ENCODE measurements around the gene FARP1. TPM values are rescaled to one million over a fixed set of nuclear protein-coding genes. Genes with fewer than 3 reads are reported as not detected.
"Not testable (repeated sequence)": the region's sequence is repeated elsewhere in the genome, so short reads cannot be mapped to it uniquely, and the experiment has no call there.

The FARP1 gene
- total RNA-seq, 1 experiment from 2014 or later: not detected

DNA sequence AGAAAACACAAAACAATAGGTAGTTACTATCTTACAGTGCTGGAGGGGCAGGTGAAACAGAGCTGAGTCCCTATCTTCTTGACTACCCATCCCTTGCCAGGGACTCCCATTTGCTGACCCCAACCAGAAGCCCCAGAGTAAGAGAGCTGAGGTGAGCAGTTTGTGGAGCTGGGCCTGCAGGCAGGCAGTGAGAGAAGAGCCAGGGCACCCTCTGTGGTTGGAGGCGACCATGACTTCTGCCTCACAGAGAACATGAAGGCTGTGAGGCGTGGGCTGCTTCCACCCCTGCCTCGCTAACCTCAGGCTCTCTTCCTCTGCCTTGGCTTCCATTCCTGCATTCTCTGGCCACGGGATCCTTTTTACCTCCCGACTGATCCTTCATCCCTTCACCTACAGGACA, 81.7 kb downstream of the FARP1 start:
- Histone ChIP-seq H3K9me2 (replicated peaks; ENCODE audit: insufficient read depth, low read length) (no peaks in the 10 kb centered on the region), H2AFZ (ENCODE audit: low read length) (no peak overlapping the region), H3K27me3 (ENCODE audit: low read length) (no peaks in the 10 kb centered on the region), H3K4me2 (ENCODE audit: low read depth, low read length, poor library complexity, severe bottlenecking) (no peak overlapping the region), H4K20me1 (ENCODE audit: insufficient read depth, low read depth, low read length) (no peaks in the 10 kb centered on the region), H3K36me3 (ENCODE audit: insufficient read depth, low read length) (no peaks in the 10 kb centered on the region), H3K79me2 (ENCODE audit: low read length) (no peaks in the 10 kb centered on the region), H3K9ac (ENCODE audit: low read length) (no peak overlapping the region), H3K4me3 (ENCODE audit: low read length) (no peak overlapping the region), H3K9me3 (ENCODE audit: low read length) (no peaks in the 10 kb centered on the region), H3K4me1 (ENCODE audit: low read length) (no peaks in the 10 kb centered on the region), H3K27ac (ENCODE audit: low read length) (no peak overlapping the region)
- DNase-seq: no peak

DNA sequence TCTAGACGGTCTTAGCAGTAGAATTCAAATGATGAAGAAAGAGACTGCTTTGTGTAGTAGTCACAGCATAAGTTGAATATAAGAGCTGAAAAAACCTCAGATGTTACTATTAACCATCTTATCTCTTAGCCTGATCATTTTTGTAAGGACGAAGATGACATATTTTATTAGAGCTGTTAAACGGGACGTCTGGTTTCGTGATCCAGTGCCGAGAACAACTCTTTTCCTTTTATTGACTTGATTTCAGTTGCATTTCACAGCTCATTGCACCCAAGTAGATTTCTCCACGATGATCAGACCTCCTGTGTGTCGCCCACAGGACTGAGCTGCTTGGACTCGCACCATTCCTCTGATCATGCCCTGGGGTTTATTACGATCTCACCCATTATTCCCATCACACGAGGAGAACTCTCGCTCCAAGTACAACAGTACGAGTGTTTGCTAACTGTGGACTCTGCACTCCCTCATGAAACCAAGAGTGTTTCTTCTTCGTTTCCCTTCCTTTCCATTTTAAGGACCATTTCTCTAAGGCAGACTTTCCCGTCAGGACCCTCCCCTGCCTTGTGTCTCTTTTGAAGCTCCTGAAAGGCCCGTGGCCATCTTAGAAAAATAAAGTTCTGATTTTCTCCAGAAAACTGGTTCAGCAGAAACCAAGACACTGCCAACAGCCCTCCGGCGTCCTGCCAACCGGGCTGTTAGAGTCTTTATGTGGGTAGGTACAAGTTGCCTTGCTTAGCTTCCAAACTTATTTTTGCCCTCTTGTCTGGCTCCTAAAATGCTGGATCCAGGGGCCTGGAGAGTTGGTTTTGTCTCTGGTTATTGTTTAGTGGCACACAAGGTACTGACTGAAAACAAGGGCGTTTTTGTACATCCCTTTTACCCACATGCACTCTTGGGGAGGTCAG, 82.4 kb downstream of the FARP1 start:
- Histone ChIP-seq H3K9ac (ENCODE audit: low read length) (no peak overlapping the region), H2AFZ (ENCODE audit: low read length) (no peak overlapping the region), H4K20me1 (ENCODE audit: insufficient read depth, low read depth, low read length) (no peaks in the 10 kb centered on the region), H3K27me3 (ENCODE audit: low read length) (no peaks in the 10 kb centered on the region), H3K4me2 (ENCODE audit: low read depth, low read length, poor library complexity, severe bottlenecking) (no peak overlapping the region), H3K36me3 (ENCODE audit: insufficient read depth, low read length) (no peaks in the 10 kb centered on the region), H3K9me3 (ENCODE audit: low read length) (no peaks in the 10 kb centered on the region), H3K27ac (ENCODE audit: low read length) (no peak overlapping the region), H3K79me2 (ENCODE audit: low read length) (no peaks in the 10 kb centered on the region), H3K4me3 (ENCODE audit: low read length) (no peak overlapping the region), H3K9me2 (replicated peaks; ENCODE audit: insufficient read depth, low read length) (no peaks in the 10 kb centered on the region), H3K4me1 (ENCODE audit: low read length) (no peaks in the 10 kb centered on the region)
- no peak for DNase-seq

DNA sequence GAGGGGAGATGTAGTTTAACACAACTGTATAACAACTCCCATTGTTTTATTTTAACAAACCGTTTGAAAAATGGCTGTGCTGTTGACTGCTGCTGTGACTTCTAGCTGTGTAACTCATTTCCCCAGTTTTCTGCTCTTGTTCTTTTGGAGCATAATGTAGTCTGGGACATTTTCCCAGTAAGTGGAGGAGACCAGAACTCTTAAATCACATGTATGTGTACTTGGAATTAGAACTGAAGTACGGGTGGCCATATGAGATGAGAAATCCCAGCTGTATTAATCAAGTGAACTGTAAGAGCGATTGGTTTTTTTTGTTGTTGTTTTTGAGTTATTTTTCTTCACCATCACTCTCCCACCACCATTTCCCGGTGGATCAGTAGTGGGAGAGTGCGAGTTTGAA, 83.6 kb downstream of the FARP1 start:
- H3K9me2 ChIP-seq (replicated peaks; ENCODE audit: insufficient read depth, low read length): no peaks in the 10 kb centered on the region
- no peaks in the 10 kb centered on the region for H3K9me3 ChIP-seq (ENCODE audit: low read length)
- H3K4me1 ChIP-seq (ENCODE audit: low read length): no peaks in the 10 kb centered on the region
- H3K27ac ChIP-seq (ENCODE audit: low read length): no peak overlapping the region
- no peak overlapping the region for H3K9ac ChIP-seq (ENCODE audit: low read length)
- H3K4me2 ChIP-seq (ENCODE audit: low read depth, low read length, poor library complexity, severe bottlenecking): no peak overlapping the region
- no peak overlapping the region for H3K4me3 ChIP-seq (ENCODE audit: low read length)
- no peak for DNase-seq
- no peaks in the 10 kb centered on the region for H3K79me2 ChIP-seq (ENCODE audit: low read length)
- H3K36me3 ChIP-seq (ENCODE audit: insufficient read depth, low read length): no peaks in the 10 kb centered on the region
- H2AFZ ChIP-seq (ENCODE audit: low read length): no peak overlapping the region
- H3K27me3 ChIP-seq (ENCODE audit: low read length): no peaks in the 10 kb centered on the region
- no peaks in the 10 kb centered on the region for H4K20me1 ChIP-seq (ENCODE audit: insufficient read depth, low read depth, low read length)

DNA sequence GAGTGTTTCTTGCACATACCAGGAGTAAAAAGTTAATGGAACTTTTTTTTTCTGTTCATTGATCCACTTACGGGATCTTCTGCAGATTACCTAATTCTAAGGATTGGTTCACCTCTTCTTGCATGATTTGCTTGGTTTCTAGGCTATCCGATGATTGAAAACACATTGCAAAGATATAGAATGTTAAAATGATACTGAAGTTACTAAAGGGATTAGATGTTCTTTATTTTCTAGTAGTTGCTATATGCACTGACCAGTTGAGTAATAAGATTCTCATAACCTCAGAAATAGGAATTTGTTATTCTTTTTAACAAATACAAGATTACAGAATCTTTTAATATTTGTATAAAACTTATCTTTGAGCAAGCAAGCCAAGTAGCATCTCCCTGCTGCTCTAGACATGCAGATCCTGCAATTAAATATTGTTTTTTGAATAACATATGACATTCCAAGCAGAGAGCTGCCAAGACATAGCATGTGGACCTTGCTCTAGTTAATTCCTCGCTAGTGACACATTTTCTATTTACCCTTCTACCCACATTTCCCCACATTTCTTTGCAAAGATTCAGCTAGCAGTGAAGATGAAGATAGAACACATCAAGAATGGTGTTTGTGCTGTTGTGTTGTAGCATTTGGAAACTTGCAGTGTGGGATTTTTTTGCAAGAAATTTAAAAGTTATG, 85.9 kb downstream of the FARP1 start:
- no peak for DNase-seq
- H3K79me2 ChIP-seq (ENCODE audit: low read length): no peaks in the 10 kb centered on the region
- no peaks in the 10 kb centered on the region for H4K20me1 ChIP-seq (ENCODE audit: insufficient read depth, low read depth, low read length)

DNA sequence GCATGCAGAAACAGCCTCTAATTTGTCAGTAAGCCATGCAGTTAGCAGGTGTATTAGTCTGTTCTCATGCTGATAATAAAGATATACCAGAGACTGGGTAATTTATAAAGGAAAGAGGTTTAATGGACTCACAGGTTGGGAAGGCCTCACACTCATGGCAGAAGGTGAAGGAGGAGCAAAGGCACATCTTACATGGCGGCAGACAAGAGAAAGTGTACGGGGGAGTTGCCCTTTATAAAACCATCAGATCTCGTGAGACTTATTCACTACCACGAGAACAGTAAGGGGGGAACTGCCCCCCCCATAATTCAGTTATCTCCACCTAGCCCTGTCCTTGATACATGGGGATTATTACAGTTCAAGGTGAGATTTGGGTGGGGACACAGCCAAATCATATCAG, 87.9 kb downstream of the FARP1 start:
- H4K20me1 ChIP-seq (ENCODE audit: insufficient read depth, low read depth, low read length); H3K4me1 ChIP-seq (ENCODE audit: low read length); H3K4me2 ChIP-seq (ENCODE audit: low read depth, low read length, poor library complexity, severe bottlenecking); H3K36me3 ChIP-seq (ENCODE audit: insufficient read depth, low read length); H3K9ac ChIP-seq (ENCODE audit: low read length); H3K79me2 ChIP-seq (ENCODE audit: low read length); H3K27me3 ChIP-seq (ENCODE audit: low read length); H2AFZ ChIP-seq (ENCODE audit: low read length); H3K9me2 ChIP-seq (replicated peaks; ENCODE audit: insufficient read depth, low read length); DNase-seq; H3K27ac ChIP-seq (ENCODE audit: low read length); H3K9me3 ChIP-seq (ENCODE audit: low read length); H3K4me3 ChIP-seq (ENCODE audit: low read length): not testable (repeated sequence)

More for the DNA sequence above, 85.9 kb downstream of the FARP1 start:
- H3K27ac ChIP-seq (ENCODE audit: low read length): no peak overlapping the region
- H3K4me2 ChIP-seq (ENCODE audit: low read depth, low read length, poor library complexity, severe bottlenecking): no peak overlapping the region
- H3K9ac ChIP-seq (ENCODE audit: low read length): no peak overlapping the region
- no peaks in the 10 kb centered on the region for H3K9me2 ChIP-seq (replicated peaks; ENCODE audit: insufficient read depth, low read length)
- H3K4me1 ChIP-seq (ENCODE audit: low read length): no peaks in the 10 kb centered on the region
- no peaks in the 10 kb centered on the region for H3K36me3 ChIP-seq (ENCODE audit: insufficient read depth, low read length)
- no peak overlapping the region for H2AFZ ChIP-seq (ENCODE audit: low read length)
- no peaks in the 10 kb centered on the region for H3K9me3 ChIP-seq (ENCODE audit: low read length)
- no peaks in the 10 kb centered on the region for H3K27me3 ChIP-seq (ENCODE audit: low read length)
- no peak overlapping the region for H3K4me3 ChIP-seq (ENCODE audit: low read length)

DNA sequence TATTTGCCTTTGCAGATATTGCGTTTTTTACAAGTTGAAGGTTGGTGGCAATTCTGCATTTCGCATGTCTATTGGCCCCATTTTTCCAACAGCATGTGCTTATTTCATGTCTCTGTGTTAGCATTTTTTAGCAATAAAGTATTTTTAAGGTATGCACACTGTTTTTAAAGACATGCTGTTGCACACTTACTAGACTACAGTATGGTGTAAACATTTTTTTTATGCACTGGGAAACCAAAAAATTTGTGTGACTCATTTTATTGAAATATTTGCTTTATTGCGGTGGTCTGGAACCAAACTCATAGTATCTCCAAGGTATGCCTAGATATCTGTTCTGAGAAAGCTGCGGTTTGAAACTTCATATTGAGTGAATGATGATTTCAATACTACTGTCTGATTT, 89.6 kb downstream of the FARP1 start:
- Histone ChIP-seq H3K9ac (ENCODE audit: low read length) (no peak overlapping the region), H3K36me3 (ENCODE audit: insufficient read depth, low read length) (no peaks in the 10 kb centered on the region)

DNA sequence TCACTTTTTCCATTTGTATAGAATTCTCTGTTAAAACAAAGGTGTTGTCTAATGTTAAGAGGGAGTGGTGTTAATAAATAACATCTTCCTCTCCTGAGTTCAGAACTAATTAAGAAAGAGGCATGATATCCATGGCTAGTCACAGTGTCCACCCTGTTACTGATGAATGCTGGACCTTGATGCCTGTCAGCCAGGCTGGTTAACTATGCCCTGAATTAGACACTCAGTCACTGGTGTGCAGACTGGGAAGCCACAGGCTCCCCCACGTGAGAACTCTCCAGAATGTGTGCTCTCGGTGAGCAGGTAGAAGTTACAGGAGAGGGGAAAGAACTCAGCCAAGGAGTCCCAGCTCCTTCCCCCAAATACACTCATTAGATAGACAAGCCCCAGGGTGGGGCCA, 90.2 kb downstream of the FARP1 start:
- no peak for DNase-seq
- Histone ChIP-seq H3K4me1 (ENCODE audit: low read length) (no peaks in the 10 kb centered on the region), H3K27ac (ENCODE audit: low read length) (no peak overlapping the region), H3K79me2 (ENCODE audit: low read length) (no peaks in the 10 kb centered on the region), H3K36me3 (ENCODE audit: insufficient read depth, low read length) (no peaks in the 10 kb centered on the region), H3K9me2 (replicated peaks; ENCODE audit: insufficient read depth, low read length) (no peaks in the 10 kb centered on the region), H4K20me1 (ENCODE audit: insufficient read depth, low read depth, low read length) (no peaks in the 10 kb centered on the region), H2AFZ (ENCODE audit: low read length) (no peak overlapping the region), H3K27me3 (ENCODE audit: low read length) (no peaks in the 10 kb centered on the region), H3K9ac (ENCODE audit: low read length) (no peak overlapping the region), H3K4me3 (ENCODE audit: low read length) (no peak overlapping the region), H3K9me3 (ENCODE audit: low read length) (no peaks in the 10 kb centered on the region), H3K4me2 (ENCODE audit: low read depth, low read length, poor library complexity, severe bottlenecking) (no peak overlapping the region)

More for the DNA sequence above, 89.6 kb downstream of the FARP1 start:
- no peaks in the 10 kb centered on the region for H3K4me1 ChIP-seq (ENCODE audit: low read length)
- H2AFZ ChIP-seq (ENCODE audit: low read length): no peak overlapping the region
- no peak overlapping the region for H3K4me3 ChIP-seq (ENCODE audit: low read length)
- no peak for DNase-seq
- H3K27ac ChIP-seq (ENCODE audit: low read length): no peak overlapping the region
- no peaks in the 10 kb centered on the region for H4K20me1 ChIP-seq (ENCODE audit: insufficient read depth, low read depth, low read length)
- H3K4me2 ChIP-seq (ENCODE audit: low read depth, low read length, poor library complexity, severe bottlenecking): no peak overlapping the region
- no peaks in the 10 kb centered on the region for H3K27me3 ChIP-seq (ENCODE audit: low read length)
- H3K9me2 ChIP-seq (replicated peaks; ENCODE audit: insufficient read depth, low read length): no peaks in the 10 kb centered on the region
- H3K79me2 ChIP-seq (ENCODE audit: low read length): no peaks in the 10 kb centered on the region
- no peaks in the 10 kb centered on the region for H3K9me3 ChIP-seq (ENCODE audit: low read length)

DNA sequence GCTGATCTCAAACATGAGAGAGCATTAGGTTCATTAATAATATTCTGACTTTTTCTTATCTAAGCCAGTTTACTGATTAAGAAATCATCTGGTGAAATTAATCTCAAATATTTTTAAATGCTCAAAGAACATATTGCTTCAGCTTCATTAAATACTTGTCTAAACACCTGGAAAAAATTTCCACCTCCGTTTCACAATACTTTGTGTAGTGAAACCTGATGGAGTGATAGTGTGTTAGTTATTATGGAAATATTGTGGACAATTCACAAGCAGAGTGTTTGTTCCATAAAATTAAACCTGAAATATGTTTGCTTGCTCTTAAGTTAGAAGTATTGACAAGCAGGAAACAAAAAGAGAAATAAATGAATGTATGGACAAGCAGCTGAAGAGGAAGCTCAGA, 91.5 kb downstream of the FARP1 start:
- no peaks in the 10 kb centered on the region for H3K9me2 ChIP-seq (replicated peaks; ENCODE audit: insufficient read depth, low read length)

More for the DNA sequence above, 91.5 kb downstream of the FARP1 start:
- Histone ChIP-seq H3K27ac (ENCODE audit: low read length) (no peak overlapping the region), H2AFZ (ENCODE audit: low read length) (no peak overlapping the region), H3K4me2 (ENCODE audit: low read depth, low read length, poor library complexity, severe bottlenecking) (no peak overlapping the region), H3K9ac (ENCODE audit: low read length) (no peak overlapping the region), H3K9me3 (ENCODE audit: low read length) (no peaks in the 10 kb centered on the region), H3K36me3 (ENCODE audit: insufficient read depth, low read length) (no peaks in the 10 kb centered on the region), H3K27me3 (ENCODE audit: low read length) (no peaks in the 10 kb centered on the region), H3K4me1 (ENCODE audit: low read length) (no peaks in the 10 kb centered on the region), H3K4me3 (ENCODE audit: low read length) (no peak overlapping the region), H4K20me1 (ENCODE audit: insufficient read depth, low read depth, low read length) (no peaks in the 10 kb centered on the region), H3K79me2 (ENCODE audit: low read length) (no peaks in the 10 kb centered on the region)
- no peak for DNase-seq
